ENCODE results near the gene MARCHF10.

DNA sequence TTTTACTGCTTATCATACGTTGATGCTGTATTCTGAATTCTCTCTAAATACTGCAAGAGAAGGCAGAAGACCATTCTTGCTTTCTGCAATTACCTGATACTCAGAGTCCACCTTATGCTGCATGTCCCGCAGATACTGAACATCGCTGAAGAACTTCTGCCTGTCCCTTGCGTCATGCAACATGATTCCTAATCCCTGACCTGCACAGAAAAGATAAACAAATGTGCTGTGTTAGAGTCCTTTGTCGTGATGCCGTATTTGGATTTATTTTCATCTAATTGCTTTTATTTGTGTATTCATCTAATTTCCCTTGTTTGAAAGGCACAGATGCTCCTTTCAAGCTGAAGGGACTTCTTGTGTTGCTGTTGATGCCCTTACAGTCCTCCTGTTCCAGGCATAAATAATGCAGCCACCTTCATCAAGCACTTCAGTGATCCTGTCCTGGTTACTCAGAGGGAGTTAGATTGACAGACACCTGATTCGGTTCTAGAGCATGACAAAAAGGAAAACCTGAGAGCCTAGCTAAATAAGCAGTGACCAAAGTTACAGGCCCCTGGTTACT, 6.5 kb downstream of the MARCHF10 start:
- TF ChIP-seq CTCF (IDR thresholded peaks at IDR 0.05) = no peak
- TF ChIP-seq EP300 (IDR thresholded peaks at IDR 0.05; ENCODE audit: low read depth) = no peak

All from transverse colon (tissue), 3 donors.